HCT116 (cell line): Measurements from ENCODE around the gene SRSF7. TPM values are rescaled to one million over a fixed set of nuclear protein-coding genes. Genes with fewer than 3 reads are reported as not detected.
"Not testable (repeated sequence)": the region's sequence is repeated elsewhere in the genome, so short reads cannot be mapped to it uniquely, and the experiment has no call there.

Experiments
- ATAC-seq: fragments of 200-7000 bp; cut with Tn5 transposase; 2 replicates; pipeline ENCODE4 v1.9.1; 2020; ENCODE audit warnings: mild to moderate bottlenecking, moderate library complexity
- BruUV-seq: library from RNA; stranded (reverse); fragments of 400-500 nt; replicated peaks from 2 replicates; lab custom pipeline; 2021; lab: Mats Ljungman, UMichigan
- CTCF ChIA-PET: fragments of 300-600 bp; sonication (Branson Sonifier 250); formaldehyde crosslinking; loops from one replicate; lab custom pipeline; 2021; ENCODE audit warnings: antibody characterized with exemption; lab: Charles Lee
- POLR2A ChIA-PET: fragments of 300-600, 350-600 bp; sonication (Branson Sonifier 250); formaldehyde crosslinking; loops from one replicate; lab custom pipeline; 2021; ENCODE audit warnings: antibody characterized with exemption; lab: Charles Lee
- RAD21 ChIA-PET, 2 experiments: fragments of 300-600 bp; sonication (Branson Sonifier 250); formaldehyde crosslinking; loops; one replicate each; lab custom pipeline; 2023; ENCODE audit warnings: low total read pairs in 2 of 2; ENCODE audit not compliant: uncharacterized antibody in 2 of 2, unreplicated experiment in 2 of 2, low non-redundant PET in 1 of 2; lab: Charles Lee
- DNase-seq: peaks from one replicate; pipeline ENCODE4 v3.0.0-alpha.2; 2010; ENCODE audit warnings: low read depth, low spot score
- H2AFZ ChIP-seq: fragments of 200-600 bp; shearing (Covaris generic), sonication (generic); 2 replicates; pipeline ENCODE4 v1.6.1; 2017; ENCODE audit warnings: low read depth, mixed run types, mixed read lengths, antibody characterized with exemption, low read length; ENCODE audit not compliant: poor library complexity, severe bottlenecking
- H3K27ac ChIP-seq: 2 replicates; pipeline ENCODE4 v1.5.1; 2012; ENCODE audit warnings: low read depth, low read length
- H3K27me3 ChIP-seq: fragments of 200-600 bp; sonication (generic); 2 replicates; pipeline ENCODE4 v1.6.1; 2016; ENCODE audit warnings: mixed run types, low read length, mixed read lengths; ENCODE audit not compliant: insufficient read depth
- H3K36me3 ChIP-seq, 2 experiments: fragments of 200-500 bp in 1 of 2; fragments of 200-600 bp in 1 of 2; sonication (Bioruptor generic) in 1 of 2; sonication (generic) in 1 of 2; 2 replicates each; pipeline versions ENCODE4 v1.5.1 to v1.6.1; 2014 to 2016; ENCODE audit warnings: low read length in 2 of 2, inconsistent platforms in 1 of 2, mixed read lengths in 1 of 2, mixed run types in 1 of 2; ENCODE audit not compliant: insufficient read depth in 2 of 2, control insufficient read depth in 1 of 2
- H3K4me1 ChIP-seq, 2 experiments: fragments of 200-600 bp in 1 of 2; sonication (generic) in 1 of 2; 2 replicates each; pipeline versions ENCODE4 v1.5.1 to v1.6.1; 2012 to 2017; ENCODE audit warnings: low read length in 2 of 2, inconsistent platforms in 1 of 2, mild to moderate bottlenecking in 1 of 2, mixed read lengths in 1 of 2, mixed run types in 1 of 2, moderate library complexity in 1 of 2; ENCODE audit not compliant: insufficient read depth in 2 of 2, control insufficient read depth in 1 of 2
- H3K4me2 ChIP-seq: fragments of 200-600 bp; sonication (generic); 2 replicates; pipeline ENCODE4 v1.6.1; 2017; ENCODE audit warnings: mixed run types, low read length, mixed read lengths
- H3K4me3 ChIP-seq, 2 experiments: fragments of 200-600 bp in 1 of 2; sonication (generic) in 1 of 2; replicated peaks in 1 of 2; 2 replicates each; pipeline ENCODE4 v1.5.1; 2011 to 2016; ENCODE audit warnings: low read length in 2 of 2, control low read depth in 1 of 2, low read depth in 1 of 2, mild to moderate bottlenecking in 1 of 2, mixed read lengths in 1 of 2, mixed run types in 1 of 2
- H3K79me2 ChIP-seq: fragments of 200-600 bp; sonication (generic); 2 replicates; pipeline ENCODE4 v1.6.1; 2017; ENCODE audit warnings: mild to moderate bottlenecking, mixed run types, low read length, moderate library complexity, mixed read lengths; ENCODE audit not compliant: insufficient read depth
- H3K9ac ChIP-seq: fragments of 200-600 bp; sonication (generic); 2 replicates; pipeline ENCODE4 v1.6.1; 2016; ENCODE audit warnings: low read length, mixed read lengths
- H3K9me2 ChIP-seq: fragments of 200-600 bp; sonication (generic), shearing (Covaris generic); 2 replicates; pipeline ENCODE4 v1.6.1; 2017; ENCODE audit warnings: mixed run types, mild to moderate bottlenecking, moderate library complexity; ENCODE audit not compliant: insufficient read depth
- H3K9me3 ChIP-seq, 2 experiments: fragments of 200-500 bp in 1 of 2; fragments of 200-600 bp in 1 of 2; sonication (Bioruptor generic) in 1 of 2; sonication (generic) in 1 of 2; 2 replicates each; pipeline ENCODE4 v1.6.1; 2014 to 2017; ENCODE audit warnings: low read length in 2 of 2, mixed read lengths in 2 of 2, inconsistent platforms in 1 of 2, low read depth in 1 of 2, mild to moderate bottlenecking in 1 of 2, mixed run types in 1 of 2, moderate library complexity in 1 of 2; ENCODE audit not compliant: control insufficient read depth in 1 of 2, insufficient read depth in 1 of 2
- H4K20me1 ChIP-seq: fragments of 200-600 bp; sonication (generic), shearing (Covaris generic); 2 replicates; pipeline ENCODE4 v1.6.1; 2017; ENCODE audit warnings: mixed run types, mild to moderate bottlenecking, moderate library complexity; ENCODE audit not compliant: insufficient read depth
- EZH2 ChIP-seq: fragments of 200-600 bp; sonication (generic); IDR thresholded peaks from 2 replicates; pipeline ENCODE4 v1.6.1; 2017; ENCODE audit warnings: antibody characterized with exemption, mixed run types
- POLR2AphosphoS5 ChIP-seq: IDR thresholded peaks from 2 replicates; pipeline ENCODE4 v1.6.1; 2011; ENCODE audit warnings: mild to moderate bottlenecking, low read depth, low read length, moderate library complexity
- SIN3A ChIP-seq: IDR thresholded peaks from 2 replicates; pipeline ENCODE4 v1.6.1; 2012; ENCODE audit warnings: low read depth
- SRF ChIP-seq: IDR thresholded peaks from 2 replicates; pipeline ENCODE4 v1.6.1; 2012; ENCODE audit warnings: low read depth
- ZNF274 ChIP-seq: fragments of 200-500 bp; sonication (Bioruptor generic); IDR thresholded peaks from 2 replicates; pipeline ENCODE4 v1.6.1; 2014; ENCODE audit warnings: mild to moderate bottlenecking, low read depth, low read length, inconsistent platforms
- intact Hi-C: fragments of 100-400 bp; cut with micrococcal nuclease; formaldehyde crosslinking; loops from 2 replicates; pipeline ENCODE4 v1.10.0; 2022
- total RNA-seq: library from RNA; stranded (reverse); gene quantifications from one replicate; pipeline ENCODE4 v1.2.1, GENCODE V29; 2021; ENCODE audit not compliant: unreplicated experiment

The SRSF7 gene
- total RNA-seq, 1 experiment from 2014 or later, result 215 TPM

DNA sequence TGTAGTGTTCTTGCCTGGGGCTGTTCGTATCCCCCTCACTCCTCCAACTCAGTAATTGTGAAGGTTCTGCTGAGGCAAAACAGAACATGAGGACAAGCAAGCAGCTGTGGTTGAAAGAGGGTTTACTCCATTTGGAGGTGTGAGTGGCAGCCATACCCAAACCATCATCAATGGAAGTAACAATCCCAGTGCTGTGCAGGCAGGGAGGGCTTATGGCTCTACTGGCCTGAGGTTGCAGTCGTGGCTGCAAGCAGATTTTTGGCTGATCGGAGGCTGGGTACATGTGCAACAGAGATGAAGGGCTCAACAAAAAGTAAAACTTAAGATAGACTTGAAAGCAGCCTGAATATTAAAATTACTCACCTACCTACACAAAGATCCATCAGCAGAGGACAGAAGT, 13.2 kb downstream of the SRSF7 start:
- Histone ChIP-seq H3K36me3 (peaks cover 4 to 22% of the 10 kb centered on the region in 2 experiments; a peak in 3 of 4 replicates), H3K4me2 (no peak overlapping the region), H3K4me1 (no peaks in the 10 kb centered on the region), H4K20me1 (peaks cover 10% of the 10 kb centered on the region; the same call in 1 of the 2 replicates), H3K9me2 (no peaks in the 10 kb centered on the region), H3K9ac (no peak overlapping the region), H3K9me3 (no peaks in the 10 kb centered on the region), H3K27ac (no peak overlapping the region), H3K4me3 (no peak overlapping the region), H3K79me2 (peaks cover 48% of the 10 kb centered on the region), H3K27me3 (no peaks in the 10 kb centered on the region), H2AFZ (no peak overlapping the region)
- no peak for TF ChIP-seq SIN3A
- no peak for TF ChIP-seq ZNF274
- no peak for TF ChIP-seq EZH2
- TF ChIP-seq SRF, result no peak
- no peak for TF ChIP-seq POLR2AphosphoS5
- DNase-seq (no peak), ATAC-seq (no peak)
- intact Hi-C loops, result no loop called here
- BruUV-seq, result no TSS peak
- CTCF ChIA-PET, result interaction anchor here (1.8 kb wide), 1 partner anchor 156 kb away, joined by 3 read pairs; no protein-coding TSS in a partner anchor
- POLR2A ChIA-PET, result no interaction called here
- RAD21 ChIA-PET, result no interaction called here

DNA sequence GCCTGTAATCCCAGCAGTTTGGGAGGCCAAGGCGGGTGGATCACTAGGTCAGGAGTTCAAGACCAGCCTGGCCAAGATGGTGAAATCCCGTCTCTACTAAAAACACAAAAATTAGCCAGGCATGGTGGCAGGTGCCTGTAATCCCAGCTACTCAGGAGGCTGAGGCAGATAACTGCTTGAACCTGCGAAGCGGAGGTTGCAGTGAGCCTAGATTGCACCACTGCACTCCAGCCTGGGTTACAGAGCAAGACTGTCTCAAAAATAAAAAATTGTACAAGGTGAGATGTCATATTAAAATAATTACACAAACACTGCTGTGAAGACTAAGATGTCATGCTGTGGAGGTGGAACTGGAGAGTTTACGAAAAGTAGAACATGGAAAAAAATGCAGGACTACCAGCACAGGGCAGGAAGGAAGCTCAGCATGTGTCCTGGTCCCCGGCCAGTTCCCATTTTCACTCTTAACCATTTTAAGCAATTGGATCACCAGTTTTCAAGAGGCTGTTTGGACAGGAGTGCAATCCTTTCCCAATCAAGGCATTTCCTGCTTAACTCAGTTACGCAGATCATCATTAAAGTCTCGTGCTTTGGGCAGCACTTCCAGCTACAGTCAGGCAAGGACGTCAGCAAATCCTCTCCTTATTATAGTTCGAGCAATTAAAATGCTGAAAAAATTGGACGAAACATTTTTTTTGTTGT, 14.0 kb downstream of the SRSF7 start:
- intact Hi-C loops, ATAC-seq, POLR2A ChIA-PET: not testable (repeated sequence)

More for the DNA sequence above, 14.0 kb downstream of the SRSF7 start:
- H3K27ac ChIP-seq, BruUV-seq, H3K9me2 ChIP-seq, H3K4me2 ChIP-seq, DNase-seq, H3K27me3 ChIP-seq, H3K9me3 ChIP-seq, H2AFZ ChIP-seq, H3K4me1 ChIP-seq, H3K4me3 ChIP-seq, RAD21 ChIA-PET, H4K20me1 ChIP-seq, H3K9ac ChIP-seq: not testable (repeated sequence)
- Histone ChIP-seq H3K36me3 (peaks cover 3 to 22% of the 10 kb centered on the region in 2 experiments; a peak in 3 of 4 replicates), H3K79me2 (peaks cover 41% of the 10 kb centered on the region)
- CTCF ChIA-PET, result interaction anchor here (1.8 kb wide), 1 partner anchor 155 kb away, joined by 3 read pairs; no protein-coding TSS in a partner anchor
